HCT116 (cell line): ENCODE data around the gene NHERF2. TPM values are rescaled to one million over a fixed set of nuclear protein-coding genes. Genes with fewer than 3 reads are reported as not detected.
A peak's percentile ranks its signal among the peaks of the same experiment; 100 is the strongest.

ENCODE experiments used
- ATAC-seq: fragments of 200-7000 bp; cut with Tn5 transposase; 2 replicates; pipeline ENCODE4 v1.9.1; 2020; ENCODE audit warnings: mild to moderate bottlenecking, moderate library complexity
- BruUV-seq: library from RNA; stranded (reverse); fragments of 400-500 nt; replicated peaks from 2 replicates; lab custom pipeline; 2021; lab: Mats Ljungman, UMichigan
- CTCF ChIA-PET: fragments of 300-600 bp; sonication (Branson Sonifier 250); formaldehyde crosslinking; loops from one replicate; lab custom pipeline; 2021; ENCODE audit warnings: antibody characterized with exemption; lab: Charles Lee
- POLR2A ChIA-PET: fragments of 300-600, 350-600 bp; sonication (Branson Sonifier 250); formaldehyde crosslinking; loops from one replicate; lab custom pipeline; 2021; ENCODE audit warnings: antibody characterized with exemption; lab: Charles Lee
- RAD21 ChIA-PET, 2 experiments: fragments of 300-600 bp; sonication (Branson Sonifier 250); formaldehyde crosslinking; loops; one replicate each; lab custom pipeline; 2023; ENCODE audit warnings: low total read pairs in 2 of 2; ENCODE audit not compliant: uncharacterized antibody in 2 of 2, unreplicated experiment in 2 of 2, low non-redundant PET in 1 of 2; lab: Charles Lee
- DNase-seq: peaks from one replicate; pipeline ENCODE4 v3.0.0-alpha.2; 2010; ENCODE audit warnings: low read depth, low spot score
- H2AFZ ChIP-seq: fragments of 200-600 bp; shearing (Covaris generic), sonication (generic); 2 replicates; pipeline ENCODE4 v1.6.1; 2017; ENCODE audit warnings: low read depth, mixed run types, mixed read lengths, antibody characterized with exemption, low read length; ENCODE audit not compliant: poor library complexity, severe bottlenecking
- H3K27ac ChIP-seq: 2 replicates; pipeline ENCODE4 v1.5.1; 2012; ENCODE audit warnings: low read depth, low read length
- H3K27me3 ChIP-seq: fragments of 200-600 bp; sonication (generic); 2 replicates; pipeline ENCODE4 v1.6.1; 2016; ENCODE audit warnings: mixed run types, low read length, mixed read lengths; ENCODE audit not compliant: insufficient read depth
- H3K36me3 ChIP-seq, 2 experiments: fragments of 200-500 bp in 1 of 2; fragments of 200-600 bp in 1 of 2; sonication (Bioruptor generic) in 1 of 2; sonication (generic) in 1 of 2; 2 replicates each; pipeline versions ENCODE4 v1.5.1 to v1.6.1; 2014 to 2016; ENCODE audit warnings: low read length in 2 of 2, inconsistent platforms in 1 of 2, mixed read lengths in 1 of 2, mixed run types in 1 of 2; ENCODE audit not compliant: insufficient read depth in 2 of 2, control insufficient read depth in 1 of 2
- H3K4me1 ChIP-seq, 2 experiments: fragments of 200-600 bp in 1 of 2; sonication (generic) in 1 of 2; 2 replicates each; pipeline versions ENCODE4 v1.5.1 to v1.6.1; 2012 to 2017; ENCODE audit warnings: low read length in 2 of 2, inconsistent platforms in 1 of 2, mild to moderate bottlenecking in 1 of 2, mixed read lengths in 1 of 2, mixed run types in 1 of 2, moderate library complexity in 1 of 2; ENCODE audit not compliant: insufficient read depth in 2 of 2, control insufficient read depth in 1 of 2
- H3K4me2 ChIP-seq: fragments of 200-600 bp; sonication (generic); 2 replicates; pipeline ENCODE4 v1.6.1; 2017; ENCODE audit warnings: mixed run types, low read length, mixed read lengths
- H3K4me3 ChIP-seq, 2 experiments: fragments of 200-600 bp in 1 of 2; sonication (generic) in 1 of 2; replicated peaks in 1 of 2; 2 replicates each; pipeline ENCODE4 v1.5.1; 2011 to 2016; ENCODE audit warnings: low read length in 2 of 2, control low read depth in 1 of 2, low read depth in 1 of 2, mild to moderate bottlenecking in 1 of 2, mixed read lengths in 1 of 2, mixed run types in 1 of 2
- H3K79me2 ChIP-seq: fragments of 200-600 bp; sonication (generic); 2 replicates; pipeline ENCODE4 v1.6.1; 2017; ENCODE audit warnings: mild to moderate bottlenecking, mixed run types, low read length, moderate library complexity, mixed read lengths; ENCODE audit not compliant: insufficient read depth
- H3K9ac ChIP-seq: fragments of 200-600 bp; sonication (generic); 2 replicates; pipeline ENCODE4 v1.6.1; 2016; ENCODE audit warnings: low read length, mixed read lengths
- H3K9me2 ChIP-seq: fragments of 200-600 bp; sonication (generic), shearing (Covaris generic); 2 replicates; pipeline ENCODE4 v1.6.1; 2017; ENCODE audit warnings: mixed run types, mild to moderate bottlenecking, moderate library complexity; ENCODE audit not compliant: insufficient read depth
- H3K9me3 ChIP-seq, 2 experiments: fragments of 200-500 bp in 1 of 2; fragments of 200-600 bp in 1 of 2; sonication (Bioruptor generic) in 1 of 2; sonication (generic) in 1 of 2; 2 replicates each; pipeline ENCODE4 v1.6.1; 2014 to 2017; ENCODE audit warnings: low read length in 2 of 2, mixed read lengths in 2 of 2, inconsistent platforms in 1 of 2, low read depth in 1 of 2, mild to moderate bottlenecking in 1 of 2, mixed run types in 1 of 2, moderate library complexity in 1 of 2; ENCODE audit not compliant: control insufficient read depth in 1 of 2, insufficient read depth in 1 of 2
- H4K20me1 ChIP-seq: fragments of 200-600 bp; sonication (generic), shearing (Covaris generic); 2 replicates; pipeline ENCODE4 v1.6.1; 2017; ENCODE audit warnings: mixed run types, mild to moderate bottlenecking, moderate library complexity; ENCODE audit not compliant: insufficient read depth
- ATF3 ChIP-seq: IDR thresholded peaks from 2 replicates; pipeline ENCODE4 v1.6.1; 2012
- CBX3 ChIP-seq: IDR thresholded peaks from 2 replicates; pipeline ENCODE4 v1.6.1; 2012; ENCODE audit warnings: low read depth
- CTCF ChIP-seq, 3 experiments: fragments of 200-600 bp in 1 of 3; sonication (generic) in 1 of 3; IDR thresholded peaks in 2 of 3; conservative IDR thresholded peaks in 1 of 3; 2 replicates each; pipeline ENCODE4 v1.5.1; 2012 to 2017; ENCODE audit warnings: low read depth in 2 of 3, low read length in 2 of 3, antibody characterized with exemption in 1 of 3, borderline replicate concordance in 1 of 3, control low read depth in 1 of 3, mild to moderate bottlenecking in 1 of 3, mixed read lengths in 1 of 3, mixed run types in 1 of 3, moderate library complexity in 1 of 3; ENCODE audit not compliant: insufficient read depth in 1 of 3
- EGR1 ChIP-seq: IDR thresholded peaks from 2 replicates; pipeline ENCODE4 v1.6.1; 2012; ENCODE audit warnings: low read depth
- ELF1 ChIP-seq: IDR thresholded peaks from 2 replicates; pipeline ENCODE4 v1.6.1; 2012; ENCODE audit warnings: low read depth, borderline replicate concordance
- EZH2phosphoT487 ChIP-seq: fragments of 200-600 bp; IDR thresholded peaks from 2 replicates; pipeline ENCODE4 v1.6.1; 2018; ENCODE audit warnings: antibody characterized with exemption, borderline replicate concordance
- JUND ChIP-seq: IDR thresholded peaks from 2 replicates; pipeline ENCODE4 v1.6.1; 2012
- MAX ChIP-seq: IDR thresholded peaks from 2 replicates; pipeline ENCODE4 v1.6.1; 2012
- POLR2A ChIP-seq: IDR thresholded peaks from 2 replicates; pipeline ENCODE4 v1.7.0; 2011; ENCODE audit warnings: borderline replicate concordance; ENCODE audit not compliant: insufficient read depth, insufficient read length; ENCODE audit errors: extremely low read depth
- RAD21 ChIP-seq: IDR thresholded peaks from 2 replicates; pipeline ENCODE4 v1.6.1; 2012; ENCODE audit warnings: low read depth, mild to moderate bottlenecking
- SP1 ChIP-seq: IDR thresholded peaks from 2 replicates; pipeline ENCODE4 v1.6.1; 2012; ENCODE audit warnings: low read depth
- SRF ChIP-seq: IDR thresholded peaks from 2 replicates; pipeline ENCODE4 v1.6.1; 2012; ENCODE audit warnings: low read depth
- YY1 ChIP-seq: IDR thresholded peaks from 2 replicates; pipeline ENCODE4 v1.6.1; 2011; ENCODE audit warnings: low read length, low read depth, moderate library complexity, mild to moderate bottlenecking; ENCODE audit not compliant: insufficient replicate concordance; ENCODE audit errors: extremely low read depth
- ZBTB33 ChIP-seq: IDR thresholded peaks from 2 replicates; pipeline ENCODE4 v1.6.1; 2011; ENCODE audit warnings: mild to moderate bottlenecking, low read length, moderate library complexity; ENCODE audit not compliant: insufficient replicate concordance; ENCODE audit errors: extremely low read depth
- ZFX ChIP-seq: fragments of 450-650 bp; IDR thresholded peaks from 2 replicates; pipeline ENCODE4 v1.6.1; 2017
- intact Hi-C: fragments of 100-400 bp; cut with micrococcal nuclease; formaldehyde crosslinking; loops from 2 replicates; pipeline ENCODE4 v1.10.0; 2022
- total RNA-seq: library from RNA; stranded (reverse); gene quantifications from one replicate; pipeline ENCODE4 v1.2.1, GENCODE V29; 2021; ENCODE audit not compliant: unreplicated experiment

The NHERF2 gene
- total RNA-seq, 1 experiment from 2014 or later: 58.4 TPM

- peak overlapping the region; percentile 84 for H3K9ac ChIP-seq
- no peaks in the 10 kb centered on the region for H3K9me2 ChIP-seq
- H3K27ac ChIP-seq: peak overlapping the region; percentile 88; the same call in 1 of the 2 replicates
- H3K9me3 ChIP-seq: no peaks in the 10 kb centered on the region
- POLR2A ChIA-PET: interaction anchor here (2.0 to 12.5 kb wide), 3 partner anchors 15 to 174 kb away, joined by 5 to 104 read pairs (median 14); partner anchors contain the start of genes NDUFB10, RNF151, RPS2 and TRAF7
- no peaks in the 10 kb centered on the region for H3K27me3 ChIP-seq
- H3K4me2 ChIP-seq: peak overlapping the region; percentile 97
- H3K36me3 ChIP-seq: peaks cover 1 to 22% of the 10 kb centered on the region in 2 experiments; a peak in 2 of 4 replicates
- H3K4me1 ChIP-seq: peaks cover 49 to 74% of the 10 kb centered on the region in 2 experiments
- intact Hi-C loops: no loop called here
- CTCF ChIA-PET: no interaction called here
- RAD21 ChIA-PET: no interaction called here
- ATAC-seq (no peak), DNase-seq (no peak)
- BruUV-seq: no TSS peak
- no peaks in the 10 kb centered on the region for H4K20me1 ChIP-seq
- peaks cover 15% of the 10 kb centered on the region for H3K79me2 ChIP-seq
- H2AFZ ChIP-seq: no peak overlapping the region
- H3K4me3 ChIP-seq: peak overlapping the region; percentile 60 to 65
- TF ChIP-seq POLR2A (peak; percentile 13), ELF1 (no peak)
Measured at GRCh38 chr16:1980770-1981087, 46.0 kb upstream of the NHERF2 start.

GRCh38 chr16:1981398-1981836 lies 45.3 kb upstream of the NHERF2 start, which contains the start of gene NOXO1:
Gene NOXO1 (minus strand): TSS chr16:1981469. CDS start chr16:1981179, 290 bp downstream.
- no peaks in the 10 kb centered on the region for H3K27me3 ChIP-seq

More at GRCh38 chr16:1981398-1981836, 45.3 kb upstream of the NHERF2 start, which contains the start of gene NOXO1:
- CTCF ChIA-PET: no interaction called here
- peaks cover 6 to 22% of the 10 kb centered on the region in 2 experiments; a peak in 2 of 4 replicates for H3K36me3 ChIP-seq
- RAD21 ChIA-PET: no interaction called here
- ATAC-seq (no peak), DNase-seq (no peak)
- no TSS peak for BruUV-seq
- no peak within 1 kb of the TSS for H2AFZ ChIP-seq
- peaks cover 20% of the 10 kb centered on the region for H3K79me2 ChIP-seq
- H3K9ac ChIP-seq: peak within 1 kb of the TSS; percentile 84
- POLR2A ChIA-PET: interaction anchor here (0.8 to 12.5 kb wide), 3 partner anchors 10 to 21 kb away, joined by 3 to 104 read pairs (median 3); partner anchors contain the start of genes RNF151, RPS2 and TBL3
- intact Hi-C loops: no loop called here
- peaks cover 49 to 76% of the 10 kb centered on the region in 2 experiments for H3K4me1 ChIP-seq
- peak within 1 kb of the TSS; percentile 97 for H3K4me2 ChIP-seq
- peak within 1 kb of the TSS; percentile 60 to 65 for H3K4me3 ChIP-seq
- TF ChIP-seq EZH2phosphoT487 (no peak), ZFX (no peak), SRF (no peak), RAD21 (no peak), POLR2A (no peak), MAX (no peak), ATF3 (no peak), JUND (no peak), CTCF (IDR thresholded peaks at IDR 0.05 in 2 of 3, conservative IDR thresholded peaks at IDR 0.05 in 1 of 3; ENCODE audit: borderline replicate concordance in 1 of 3, insufficient read depth in 1 of 3, low read depth in 2 of 3, low read length in 2 of 3) (no peak), ELF1 (no peak), ZBTB33 (no peak), YY1 (no peak), EGR1 (no peak), CBX3 (no peak), SP1 (no peak)
- no peaks in the 10 kb centered on the region for H3K9me2 ChIP-seq
- no peaks in the 10 kb centered on the region for H4K20me1 ChIP-seq
- H3K9me3 ChIP-seq: no peaks in the 10 kb centered on the region
- peak within 1 kb of the TSS; percentile 88 for H3K27ac ChIP-seq
